Activated gamma-delta T cell (primary cell): ENCODE measurements around the gene CNTNAP2.

Experiments
- DNase-seq: peaks from one replicate; lab custom pipeline; 2025; lab: John Stamatoyannopoulos, UW

Gene CNTNAP2

GRCh38 chr7:146606628-146607027, 490.0 kb downstream of the CNTNAP2 start:
- DNase-seq, result no peak

DNA sequence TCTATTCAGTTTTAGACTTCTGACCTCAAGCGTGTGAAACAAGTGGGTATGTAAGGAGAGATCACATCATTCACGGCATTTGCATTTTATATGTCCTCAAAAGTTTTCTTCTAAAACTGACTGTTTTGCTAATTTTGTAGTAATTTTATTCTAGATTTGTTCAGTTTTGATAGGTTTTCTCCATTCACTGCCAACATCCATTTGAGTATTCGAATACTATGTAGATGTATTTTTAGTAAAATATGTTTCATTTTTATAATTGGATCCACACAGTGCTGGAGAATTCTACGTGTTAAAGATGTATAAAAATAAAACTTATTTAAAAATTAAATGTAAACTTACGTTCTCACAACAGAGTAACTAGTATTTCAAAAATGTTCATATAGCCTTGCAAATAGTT, 503.0 kb downstream of the CNTNAP2 start:
- DNase-seq, result no peak

DNA sequence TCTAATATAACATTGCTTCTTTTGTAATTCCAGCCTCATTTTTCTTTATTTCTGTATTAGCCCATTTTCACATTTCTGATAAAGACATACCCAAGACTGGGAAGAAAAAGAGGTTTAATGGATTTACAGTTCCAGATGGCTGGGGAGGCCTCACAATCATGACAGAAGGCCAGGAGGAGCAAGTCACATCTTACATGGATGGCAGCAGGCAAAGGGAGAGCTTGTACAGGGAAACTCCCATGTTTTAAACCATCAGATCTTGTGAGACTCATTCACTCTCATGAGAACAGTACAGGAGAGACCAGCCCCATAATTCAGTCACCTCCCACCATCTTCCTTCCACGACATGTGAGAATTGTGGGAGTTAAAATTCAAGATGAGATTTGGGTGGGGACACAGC, 510.3 kb downstream of the CNTNAP2 start:
- DNase-seq, result no peak

DNA sequence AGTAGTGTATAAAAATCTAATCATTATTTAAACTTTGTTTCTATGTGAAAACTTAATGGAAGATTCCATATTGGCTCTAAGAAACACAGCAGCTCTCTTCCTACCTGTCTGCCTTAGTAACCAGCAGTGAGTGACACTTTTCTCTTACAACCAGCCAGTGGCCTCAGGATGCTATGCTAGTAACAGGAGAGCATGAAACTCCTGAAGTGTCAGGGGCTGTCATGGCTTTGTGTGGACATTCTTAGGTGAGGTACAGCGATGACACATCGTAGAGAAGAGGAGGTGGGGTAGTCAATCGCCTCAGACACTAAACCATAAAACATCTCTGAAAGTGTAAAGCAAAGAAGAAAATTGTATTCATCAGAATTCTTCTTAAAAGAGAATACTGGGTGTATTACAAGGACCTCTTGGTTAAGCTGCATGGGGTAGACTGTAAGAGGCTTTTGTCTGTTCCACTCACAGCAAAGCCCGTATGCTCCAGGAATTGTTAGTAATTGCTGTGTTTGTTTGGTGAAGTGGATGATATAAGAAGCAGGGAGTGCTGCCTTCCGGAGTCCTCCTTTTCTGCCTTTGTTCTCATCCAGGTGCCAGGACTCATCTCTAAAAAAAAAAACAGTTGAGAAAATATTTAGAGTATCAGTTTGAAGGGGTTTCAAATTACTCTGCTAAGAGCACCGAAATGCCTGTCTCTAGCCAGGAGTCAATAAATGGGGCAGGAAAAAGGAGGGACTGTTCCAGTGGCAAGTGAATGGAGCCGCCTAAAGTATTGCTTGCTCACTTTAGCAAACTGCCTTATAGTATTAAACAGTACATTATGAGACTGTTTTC, 518.8 kb downstream of the CNTNAP2 start:
- DNase-seq, result no peak

- DNase-seq, result no peak
Measured at GRCh38 chr7:146636033-146636356, 519.4 kb downstream of the CNTNAP2 start.

DNA sequence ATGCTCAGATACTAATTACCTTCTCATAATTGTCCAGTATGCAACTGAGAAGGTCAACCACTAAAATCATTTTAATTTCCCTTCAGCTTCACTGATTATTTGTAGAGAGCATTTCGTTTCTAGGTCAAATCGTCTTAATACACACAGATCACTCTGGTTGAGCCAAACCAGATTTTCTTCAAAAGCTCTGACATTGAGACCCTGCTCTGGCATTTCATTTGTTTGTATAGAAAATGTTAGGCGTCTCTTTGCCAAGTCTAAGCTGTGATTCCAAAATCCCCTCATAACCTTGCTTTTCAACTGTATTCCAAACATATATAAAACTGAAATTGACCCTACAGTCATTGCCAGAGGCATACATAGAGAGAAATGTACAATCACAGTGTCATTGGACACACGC, 520.0 kb downstream of the CNTNAP2 start:
- no peak for DNase-seq

- DNase-seq, result no peak
Measured at GRCh38 chr7:146639291-146639690, 522.7 kb downstream of the CNTNAP2 start.

- no peak for DNase-seq
Measured at GRCh38 chr7:146641491-146641890, 524.9 kb downstream of the CNTNAP2 start.

DNA sequence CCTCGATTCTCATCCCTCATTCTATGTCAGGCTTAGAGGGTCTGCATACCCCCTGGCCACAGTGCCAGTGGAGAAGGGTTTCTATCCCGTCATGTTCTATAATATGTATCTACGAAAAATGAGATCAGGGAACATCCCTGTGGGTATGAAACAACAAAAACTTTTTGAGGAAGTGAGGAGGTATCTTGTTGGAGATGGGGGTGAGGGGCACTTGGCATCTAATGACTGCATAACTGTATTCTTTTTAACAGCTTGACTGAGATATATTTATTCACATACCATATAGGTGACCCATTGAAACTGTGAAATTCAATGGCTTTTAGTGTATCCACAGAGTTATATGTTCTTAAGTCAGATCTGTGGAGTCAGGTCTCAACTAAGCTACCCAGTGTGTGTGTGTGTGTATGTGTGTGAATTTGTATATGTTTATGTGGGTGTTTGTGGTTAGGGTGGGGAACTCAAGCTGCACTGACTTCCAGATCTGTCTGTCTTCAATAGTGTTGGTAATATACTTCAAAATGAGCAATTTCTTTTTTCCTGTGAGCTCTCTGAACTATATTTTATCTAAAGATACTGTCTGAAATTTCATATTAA, 528.9 kb downstream of the CNTNAP2 start:
- no peak for DNase-seq

DNA sequence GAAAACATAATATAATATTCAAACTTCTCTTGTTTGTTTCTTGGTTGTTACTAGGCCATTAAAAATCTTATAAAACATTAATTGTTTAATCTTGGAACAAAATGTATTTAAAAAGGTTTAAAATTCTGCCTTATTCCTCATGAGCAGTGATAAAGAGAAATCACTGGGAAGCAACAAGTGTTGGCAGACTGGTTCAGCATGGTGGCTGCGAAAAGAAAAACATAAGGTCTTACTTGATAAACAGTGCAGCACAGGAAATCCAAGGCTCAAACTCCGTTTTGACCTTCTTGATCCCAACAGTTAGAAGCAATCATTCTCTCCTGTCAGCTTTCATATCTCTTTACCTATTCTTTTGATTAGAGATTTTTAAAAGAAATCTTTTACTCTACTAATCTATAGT, 530.8 kb downstream of the CNTNAP2 start:
- DNase-seq, result no peak

DNA sequence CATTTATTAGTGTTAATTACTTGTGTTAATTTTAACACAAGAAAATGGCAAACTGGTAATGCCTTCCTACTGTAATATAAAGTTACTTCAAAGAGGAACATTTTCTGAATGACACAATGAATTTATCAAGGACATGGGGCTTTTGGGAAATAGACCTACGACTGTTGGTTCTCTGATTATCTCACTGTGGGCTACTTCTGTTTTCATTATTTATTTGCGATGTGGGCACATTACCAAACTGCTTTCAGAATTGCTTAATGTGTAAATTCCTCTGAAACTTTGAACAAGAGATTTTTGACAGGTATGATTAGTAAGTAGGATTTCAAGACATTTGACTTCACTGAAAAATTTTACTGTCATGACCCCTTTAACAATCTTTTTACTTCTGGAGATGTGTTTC, 535.6 kb downstream of the CNTNAP2 start:
- no peak for DNase-seq

- DNase-seq, result no peak
Measured at GRCh38 chr7:146654048-146654447, 537.4 kb downstream of the CNTNAP2 start.

- no peak for DNase-seq
Measured at GRCh38 chr7:146655928-146656797, 539.6 kb downstream of the CNTNAP2 start.

- DNase-seq, result no peak
Measured at GRCh38 chr7:146656988-146657387, 540.4 kb downstream of the CNTNAP2 start.

GRCh38 chr7:146658604-146659003, 542.0 kb downstream of the CNTNAP2 start:
- DNase-seq, result no peak

DNA sequence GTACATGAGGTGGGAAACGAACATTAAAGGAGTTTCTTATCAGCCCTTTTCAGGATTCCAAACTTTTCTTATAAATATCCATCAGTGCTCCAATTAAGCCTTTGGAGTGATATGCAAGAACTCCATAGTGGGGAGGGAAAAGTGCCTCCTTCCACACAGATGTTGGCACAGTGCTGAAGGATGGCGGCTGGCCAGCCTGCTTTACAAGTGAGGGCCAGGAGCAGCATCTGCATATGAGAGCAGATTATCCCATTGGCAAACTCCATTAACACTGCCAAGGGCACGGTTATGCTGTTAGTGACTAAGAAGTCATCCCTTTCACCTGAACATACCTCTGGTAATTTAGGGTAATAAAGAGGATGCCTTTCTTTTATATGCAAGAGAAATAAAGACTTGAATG, 543.1 kb downstream of the CNTNAP2 start:
- DNase-seq, result no peak

GRCh38 chr7:146660839-146661238, 544.2 kb downstream of the CNTNAP2 start:
- no peak for DNase-seq

- DNase-seq, result no peak
Measured at GRCh38 chr7:146661435-146661834, 544.8 kb downstream of the CNTNAP2 start.

DNA sequence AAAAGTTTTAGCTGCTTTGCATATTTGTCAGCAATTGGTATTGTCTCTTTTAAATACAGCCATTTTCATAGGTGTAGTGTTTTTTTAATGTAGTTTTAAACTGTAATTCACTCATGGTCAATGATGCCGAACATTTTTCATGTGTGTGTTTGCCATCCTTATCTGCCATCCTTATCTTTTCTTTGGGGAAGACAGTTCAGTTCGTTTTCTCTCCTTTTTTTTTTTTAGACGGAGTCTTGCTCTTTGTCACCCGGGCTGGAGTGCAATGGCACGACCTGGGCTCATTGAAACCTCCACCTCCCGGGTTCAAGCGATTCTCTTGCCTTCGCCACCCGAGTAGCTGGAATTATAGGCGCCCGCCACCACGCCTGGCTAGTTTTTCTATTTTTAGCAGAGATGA, 545.3 kb downstream of the CNTNAP2 start:
- no peak for DNase-seq

DNA sequence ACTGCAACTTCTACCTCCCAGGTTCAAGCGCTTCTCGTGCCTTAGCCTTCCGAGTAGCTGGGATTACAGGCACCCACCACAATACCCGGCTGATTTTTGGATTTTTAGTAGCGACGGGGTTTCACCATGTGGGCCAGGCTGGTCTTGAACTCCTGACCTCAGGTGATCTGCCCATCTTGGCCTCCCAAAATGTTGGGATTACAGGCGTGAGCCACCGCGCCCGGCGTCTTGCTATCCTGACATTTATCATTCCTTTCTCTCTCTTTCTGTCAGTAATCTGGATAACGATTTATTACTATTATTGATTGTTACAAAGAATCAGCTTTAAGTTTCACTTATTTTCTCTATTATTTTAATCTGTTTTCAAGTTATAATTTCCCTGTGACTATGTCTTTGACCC, 548.4 kb downstream of the CNTNAP2 start:
- DNase-seq, result no peak

DNA sequence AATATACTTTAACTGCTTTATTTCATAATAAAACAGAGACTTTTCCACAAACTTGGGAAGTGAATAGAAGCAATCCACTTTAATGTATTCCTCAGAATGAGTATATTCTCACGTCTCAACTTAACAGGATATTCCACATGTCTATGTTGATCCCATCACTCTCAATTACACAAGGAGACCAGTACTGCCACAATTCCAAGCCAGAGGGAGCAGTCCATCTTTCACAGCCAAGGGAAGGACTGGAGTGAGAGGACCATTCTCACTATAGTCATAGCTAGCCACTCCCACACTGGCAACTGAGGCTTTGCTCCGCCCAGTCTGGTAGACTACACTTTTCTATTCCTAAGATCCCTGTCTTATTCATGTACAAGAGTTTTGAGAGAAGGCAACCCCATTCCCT, 553.9 kb downstream of the CNTNAP2 start:
- DNase-seq, result no peak

GRCh38 chr7:146681487-146681886, 564.9 kb downstream of the CNTNAP2 start:
- DNase-seq, result no peak

DNA sequence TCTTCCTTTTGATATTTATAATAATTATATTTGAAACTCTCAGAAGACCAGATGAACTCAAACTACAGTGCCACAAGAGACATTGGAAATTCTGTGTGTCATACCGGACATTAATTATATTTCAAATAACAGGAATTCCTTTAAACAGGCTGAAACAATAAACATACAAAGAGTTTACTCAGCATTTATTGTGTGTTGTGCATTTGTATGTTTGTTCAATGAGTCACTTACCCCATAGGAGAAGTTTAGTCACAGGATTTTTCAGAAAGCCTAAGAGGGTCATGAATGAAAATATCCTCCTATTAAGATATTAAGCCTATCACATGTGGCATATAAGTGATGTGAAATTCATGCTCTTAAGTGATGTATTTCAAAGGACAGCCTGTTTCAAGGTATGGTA, 566.8 kb downstream of the CNTNAP2 start:
- DNase-seq, result no peak
